GM21528 (cell line): ENCODE results near the gene KIF9.
"Not testable (repeated sequence)": the region's sequence is repeated elsewhere in the genome, so short reads cannot be mapped to it uniquely, and the experiment has no call there.

Experiments
- ATAC-seq: cut with Tn5 transposase; IDR thresholded peaks from one replicate; pipeline ENCODE4 v1.9.1; 2021; ENCODE audit warnings: mild to moderate bottlenecking, moderate library complexity; ENCODE audit not compliant: unreplicated experiment, low FRiP score

The KIF9 gene

GRCh38 chr3:47259114-47259513, 23.5 kb downstream of the KIF9 start:
- ATAC-seq, result no peak

GRCh38 chr3:47256331-47256730, 26.3 kb downstream of the KIF9 start:
- not testable (repeated sequence) for ATAC-seq

- ATAC-seq, result no peak
Observed at GRCh38 chr3:47251689-47252088, 30.9 kb downstream of the KIF9 start.

- ATAC-seq, result not testable (repeated sequence)
Observed at GRCh38 chr3:47251085-47251484, 31.5 kb downstream of the KIF9 start.

- no peak for ATAC-seq
Observed at GRCh38 chr3:47250309-47251060, 32.1 kb downstream of the KIF9 start.

GRCh38 chr3:47247131-47248064, 35.2 kb downstream of the KIF9 start:
- ATAC-seq, result no peak

- ATAC-seq, result no peak
Observed at GRCh38 chr3:47245271-47245670, 37.3 kb downstream of the KIF9 start.

GRCh38 chr3:47244531-47245100, 38.0 kb downstream of the KIF9 start:
- no peak for ATAC-seq

- no peak for ATAC-seq
Observed at GRCh38 chr3:47243419-47244147, 39.0 kb downstream of the KIF9 start.

- no peak for ATAC-seq
Observed at GRCh38 chr3:47239929-47240328, 42.7 kb downstream of the KIF9 start.

- no peak for ATAC-seq
Observed at GRCh38 chr3:47238017-47238416, 44.6 kb downstream of the KIF9 start.

- ATAC-seq, result no peak
Observed at GRCh38 chr3:47228088-47228487, 54.5 kb downstream of the KIF9 start.

GRCh38 chr3:47227678-47228077, 54.9 kb downstream of the KIF9 start:
- no peak for ATAC-seq

- ATAC-seq, result no peak
Observed at GRCh38 chr3:47225310-47225906, 57.2 kb downstream of the KIF9 start.

- ATAC-seq, result no peak
Observed at GRCh38 chr3:47223755-47224154, 58.8 kb downstream of the KIF9 start.

GRCh38 chr3:47221798-47222197, 60.8 kb downstream of the KIF9 start:
- ATAC-seq, result no peak

GRCh38 chr3:47210863-47211405, 71.7 kb downstream of the KIF9 start:
- ATAC-seq, result no peak

- not testable (repeated sequence) for ATAC-seq
Observed at GRCh38 chr3:47206022-47206421, 76.6 kb downstream of the KIF9 start.

- ATAC-seq, result no peak
Observed at GRCh38 chr3:47204875-47205274, 77.7 kb downstream of the KIF9 start.

- no peak for ATAC-seq
Observed at GRCh38 chr3:47202542-47202941, 80.1 kb downstream of the KIF9 start.
